ENCODE measurements around the gene MTMR10.

Gene MTMR10

DNA sequence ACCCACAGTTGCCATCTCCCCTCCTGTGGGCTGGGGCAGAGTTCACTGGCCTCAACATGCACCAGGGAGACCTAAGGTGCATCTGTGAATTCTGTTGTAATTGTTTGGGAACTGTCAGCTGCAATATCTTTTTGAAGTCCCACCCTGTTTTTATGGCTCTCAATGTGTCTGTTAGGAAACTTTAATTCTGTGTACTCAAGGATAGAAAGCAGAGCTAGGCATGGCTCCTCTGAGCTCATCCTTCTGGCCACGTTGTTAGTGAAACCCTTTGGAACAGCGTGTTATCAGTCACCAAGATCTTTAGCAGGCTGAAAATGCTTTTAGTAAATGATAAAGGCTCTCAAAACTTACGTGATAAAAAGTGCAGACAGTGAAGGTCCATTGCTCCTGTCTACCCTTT is 33.6 kb upstream of the MTMR10 start:
- no peak for DNase-seq (ENCODE audit: low read depth)
- no peak for TF ChIP-seq CTCF (IDR thresholded peaks at IDR 0.05; ENCODE audit: control insufficient read depth, insufficient read depth, low read depth, low read length, missing control alignments)
- H3K4me3 ChIP-seq (ENCODE audit: control insufficient read depth, low read depth, low read length) = no peak overlapping the region

DNA sequence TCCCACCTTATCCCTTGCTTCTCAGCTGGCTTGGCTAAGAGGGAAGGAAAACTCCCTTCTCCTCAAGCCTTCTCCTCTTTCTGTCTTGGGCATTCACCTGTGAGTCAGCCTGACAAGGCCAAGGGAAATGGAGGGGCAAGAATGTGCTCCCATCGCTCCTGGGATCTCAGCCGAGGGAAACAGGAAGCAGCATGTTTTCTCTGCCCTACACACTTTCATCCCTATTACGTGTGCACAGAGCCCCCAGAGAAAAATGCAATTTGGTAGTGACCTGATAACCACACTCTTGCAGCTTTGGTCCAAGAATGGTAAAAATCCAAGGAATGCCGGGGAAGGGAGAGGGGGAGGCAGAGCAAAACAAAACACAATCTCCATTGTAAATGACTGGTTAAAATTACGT is 32.9 kb upstream of the MTMR10 start:
- H3K4me3 ChIP-seq (ENCODE audit: control insufficient read depth, low read depth, low read length) = no peak overlapping the region
- DNase-seq (ENCODE audit: low read depth) = peak; percentile 93
- TF ChIP-seq CTCF (IDR thresholded peaks at IDR 0.05; ENCODE audit: control insufficient read depth, insufficient read depth, low read depth, low read length, missing control alignments) = no peak

GRCh38 chr15:31023841-31024240 is 32.4 kb upstream of the MTMR10 start:
- no peak for TF ChIP-seq CTCF (IDR thresholded peaks at IDR 0.05; ENCODE audit: control insufficient read depth, insufficient read depth, low read depth, low read length, missing control alignments)
- no peak for DNase-seq (ENCODE audit: low read depth)
- H3K4me3 ChIP-seq (ENCODE audit: control insufficient read depth, low read depth, low read length) = no peak overlapping the region

DNA sequence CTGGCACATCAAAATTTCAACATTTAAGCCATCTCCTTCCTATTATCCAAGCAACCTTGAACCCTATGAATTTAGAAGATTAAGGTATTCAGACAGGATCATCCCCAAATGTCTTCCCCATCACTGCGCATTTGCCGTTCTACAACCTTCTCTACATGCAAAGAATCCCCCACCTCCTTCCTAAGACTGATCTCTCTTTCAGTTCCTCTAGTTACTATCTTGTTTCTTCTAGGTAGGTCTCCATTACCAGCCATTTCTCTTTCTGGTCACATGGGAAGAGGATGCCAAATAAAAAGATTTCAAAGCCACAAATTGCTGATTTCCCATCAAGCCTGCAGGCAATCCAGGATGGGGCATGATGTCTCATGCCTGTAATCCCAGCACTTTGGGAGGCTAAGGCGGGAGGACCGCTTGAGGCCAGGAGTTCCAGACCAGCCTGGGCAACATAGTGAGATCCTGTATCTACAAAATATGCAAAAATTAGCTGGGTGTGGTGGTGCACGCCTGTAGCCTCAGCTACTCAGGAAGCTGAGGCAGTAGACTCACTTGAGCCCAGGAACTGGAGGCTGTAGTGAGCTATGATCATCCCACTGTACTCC is 29.7 kb upstream of the MTMR10 start:
- no peak for DNase-seq (ENCODE audit: low read depth)
- H3K4me3 ChIP-seq (ENCODE audit: control insufficient read depth, low read depth, low read length) = no peak overlapping the region
- TF ChIP-seq CTCF (IDR thresholded peaks at IDR 0.05; ENCODE audit: control insufficient read depth, insufficient read depth, low read depth, low read length, missing control alignments) = no peak

DNA sequence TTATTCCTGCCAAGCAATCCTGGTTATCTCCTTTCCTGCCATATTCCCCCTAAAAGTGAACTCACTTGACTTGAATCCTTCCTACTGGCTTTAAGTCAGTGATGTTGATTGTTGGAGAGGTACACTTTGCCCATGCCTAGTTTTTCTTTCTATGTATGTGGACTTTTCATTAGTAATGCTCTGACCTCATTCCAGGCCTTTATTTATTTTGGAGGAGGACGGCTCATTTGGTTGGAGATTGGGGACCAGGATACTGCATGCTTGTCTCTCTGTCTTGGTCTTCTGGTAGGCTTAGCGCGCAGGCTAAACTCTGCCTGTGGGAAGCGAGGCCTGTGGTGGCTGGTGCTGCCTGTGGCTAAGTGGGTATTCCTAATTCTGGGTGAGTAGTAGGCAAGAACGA is 29.1 kb upstream of the MTMR10 start:
- no peak for TF ChIP-seq CTCF (IDR thresholded peaks at IDR 0.05; ENCODE audit: control insufficient read depth, insufficient read depth, low read depth, low read length, missing control alignments)
- no peak overlapping the region for H3K4me3 ChIP-seq (ENCODE audit: control insufficient read depth, low read depth, low read length)
- no peak for DNase-seq (ENCODE audit: low read depth)

GRCh38 chr15:31019986-31020385 is 28.6 kb upstream of the MTMR10 start:
- no peak for TF ChIP-seq CTCF (IDR thresholded peaks at IDR 0.05; ENCODE audit: control insufficient read depth, insufficient read depth, low read depth, low read length, missing control alignments)

GRCh38 chr15:31017311-31017710 is 25.9 kb upstream of the MTMR10 start:
- TF ChIP-seq CTCF (IDR thresholded peaks at IDR 0.05; ENCODE audit: control insufficient read depth, insufficient read depth, low read depth, low read length, missing control alignments) = no peak
- no peak for DNase-seq (ENCODE audit: low read depth)
- no peak overlapping the region for H3K4me3 ChIP-seq (ENCODE audit: control insufficient read depth, low read depth, low read length)

More at GRCh38 chr15:31019986-31020385, 28.6 kb upstream of the MTMR10 start:
- no peak overlapping the region for H3K4me3 ChIP-seq (ENCODE audit: control insufficient read depth, low read depth, low read length)
- no peak for DNase-seq (ENCODE audit: low read depth)
